ENCODE results near the gene SDF2L1.
"Not testable (repeated sequence)": the region's sequence is repeated elsewhere in the genome, so short reads cannot be mapped to it uniquely, and the experiment has no call there.

The SDF2L1 gene

GRCh38 chr22:21631025-21631424, 11.1 kb upstream of the SDF2L1 start:
- H3K36me3 ChIP-seq (ENCODE audit: insufficient read depth, low read length), result no peaks in the 10 kb centered on the region
- H3K79me2 ChIP-seq (ENCODE audit: control insufficient read depth, insufficient read depth, low read length, unreplicated experiment), result peaks cover 20% of the 10 kb centered on the region
- H2AFZ ChIP-seq (ENCODE audit: low read length, unreplicated experiment), result no peak overlapping the region
- H3K27me3 ChIP-seq (ENCODE audit: insufficient read depth, low read length), result no peaks in the 10 kb centered on the region
- H3K4me1 ChIP-seq (ENCODE audit: control insufficient read depth, insufficient read depth, low read length, unreplicated experiment), result no peaks in the 10 kb centered on the region
- no peak overlapping the region for H3K4me3 ChIP-seq (ENCODE audit: low read depth, low read length)
- H3K27ac ChIP-seq (ENCODE audit: low read depth, low read length), result no peak overlapping the region

GRCh38 chr22:21632237-21632895, 9.7 kb upstream of the SDF2L1 start, which contains the start of gene CCDC116:
TSS of gene CCDC116 (plus strand) at chr22:21632760. CDS start at chr22:21633182, 422 bp downstream.
- Histone ChIP-seq H3K4me1 (ENCODE audit: control insufficient read depth, insufficient read depth, low read length, unreplicated experiment) (no peaks in the 10 kb centered on the region), H3K36me3 (ENCODE audit: insufficient read depth, low read length) (no peaks in the 10 kb centered on the region), H2AFZ (ENCODE audit: low read length, unreplicated experiment) (no peak within 1 kb of the TSS), H3K27ac (ENCODE audit: low read depth, low read length) (no peak within 1 kb of the TSS), H3K79me2 (ENCODE audit: control insufficient read depth, insufficient read depth, low read length, unreplicated experiment) (peaks cover 16% of the 10 kb centered on the region), H3K4me3 (ENCODE audit: low read depth, low read length) (no peak within 1 kb of the TSS), H3K27me3 (ENCODE audit: insufficient read depth, low read length) (no peaks in the 10 kb centered on the region)

- no peak overlapping the region for H2AFZ ChIP-seq (ENCODE audit: low read length, unreplicated experiment)
- H3K27me3 ChIP-seq (ENCODE audit: insufficient read depth, low read length), result no peaks in the 10 kb centered on the region
- peaks cover 16% of the 10 kb centered on the region for H3K79me2 ChIP-seq (ENCODE audit: control insufficient read depth, insufficient read depth, low read length, unreplicated experiment)
- no peaks in the 10 kb centered on the region for H3K36me3 ChIP-seq (ENCODE audit: insufficient read depth, low read length)
- H3K27ac ChIP-seq (ENCODE audit: low read depth, low read length), result no peak overlapping the region
- H3K4me1 ChIP-seq (ENCODE audit: control insufficient read depth, insufficient read depth, low read length, unreplicated experiment), result no peaks in the 10 kb centered on the region
- no peak overlapping the region for H3K4me3 ChIP-seq (ENCODE audit: low read depth, low read length)
Measured at GRCh38 chr22:21632931-21633330, 9.2 kb upstream of the SDF2L1 start.

- no peak overlapping the region for H3K27ac ChIP-seq (ENCODE audit: low read depth, low read length)
- H3K4me1 ChIP-seq (ENCODE audit: control insufficient read depth, insufficient read depth, low read length, unreplicated experiment), result no peaks in the 10 kb centered on the region
- H3K79me2 ChIP-seq (ENCODE audit: control insufficient read depth, insufficient read depth, low read length, unreplicated experiment), result peaks cover 10% of the 10 kb centered on the region
- H3K27me3 ChIP-seq (ENCODE audit: insufficient read depth, low read length), result no peaks in the 10 kb centered on the region
- H3K4me3 ChIP-seq (ENCODE audit: low read depth, low read length), result no peak overlapping the region
- H3K36me3 ChIP-seq (ENCODE audit: insufficient read depth, low read length), result no peaks in the 10 kb centered on the region
- no peak overlapping the region for H2AFZ ChIP-seq (ENCODE audit: low read length, unreplicated experiment)
Measured at GRCh38 chr22:21633481-21633880, 8.6 kb upstream of the SDF2L1 start.

GRCh38 chr22:21634081-21634480, 8.0 kb upstream of the SDF2L1 start:
- Histone ChIP-seq H3K4me1 (ENCODE audit: control insufficient read depth, insufficient read depth, low read length, unreplicated experiment) (no peaks in the 10 kb centered on the region), H3K4me3 (ENCODE audit: low read depth, low read length) (no peak overlapping the region), H3K79me2 (ENCODE audit: control insufficient read depth, insufficient read depth, low read length, unreplicated experiment) (peaks cover 6% of the 10 kb centered on the region), H2AFZ (ENCODE audit: low read length, unreplicated experiment) (no peak overlapping the region), H3K36me3 (ENCODE audit: insufficient read depth, low read length) (no peaks in the 10 kb centered on the region), H3K27ac (ENCODE audit: low read depth, low read length) (no peak overlapping the region), H3K27me3 (ENCODE audit: insufficient read depth, low read length) (no peaks in the 10 kb centered on the region)

- H3K79me2 ChIP-seq (ENCODE audit: control insufficient read depth, insufficient read depth, low read length, unreplicated experiment), result no peaks in the 10 kb centered on the region
- H3K27ac ChIP-seq (ENCODE audit: low read depth, low read length), result no peak overlapping the region
- H3K27me3 ChIP-seq (ENCODE audit: insufficient read depth, low read length), result no peaks in the 10 kb centered on the region
- H3K4me1 ChIP-seq (ENCODE audit: control insufficient read depth, insufficient read depth, low read length, unreplicated experiment), result no peaks in the 10 kb centered on the region
- H3K36me3 ChIP-seq (ENCODE audit: insufficient read depth, low read length), result no peaks in the 10 kb centered on the region
- no peak overlapping the region for H3K4me3 ChIP-seq (ENCODE audit: low read depth, low read length)
- H2AFZ ChIP-seq (ENCODE audit: low read length, unreplicated experiment), result no peak overlapping the region
Measured at GRCh38 chr22:21634844-21635243, 7.3 kb upstream of the SDF2L1 start.

GRCh38 chr22:21635771-21636510, 6.2 kb upstream of the SDF2L1 start:
- Histone ChIP-seq H3K27me3 (ENCODE audit: insufficient read depth, low read length) (no peaks in the 10 kb centered on the region), H2AFZ (ENCODE audit: low read length, unreplicated experiment) (no peak overlapping the region), H3K4me1 (ENCODE audit: control insufficient read depth, insufficient read depth, low read length, unreplicated experiment) (no peaks in the 10 kb centered on the region), H3K4me3 (ENCODE audit: low read depth, low read length) (no peak overlapping the region), H3K79me2 (ENCODE audit: control insufficient read depth, insufficient read depth, low read length, unreplicated experiment) (no peaks in the 10 kb centered on the region), H3K36me3 (ENCODE audit: insufficient read depth, low read length) (no peaks in the 10 kb centered on the region), H3K27ac (ENCODE audit: low read depth, low read length) (no peak overlapping the region)

GRCh38 chr22:21636629-21637218, 5.4 kb upstream of the SDF2L1 start:
- no peak overlapping the region for H2AFZ ChIP-seq (ENCODE audit: low read length, unreplicated experiment)
- no peak overlapping the region for H3K27ac ChIP-seq (ENCODE audit: low read depth, low read length)
- H3K27me3 ChIP-seq (ENCODE audit: insufficient read depth, low read length), result no peaks in the 10 kb centered on the region
- no peaks in the 10 kb centered on the region for H3K79me2 ChIP-seq (ENCODE audit: control insufficient read depth, insufficient read depth, low read length, unreplicated experiment)
- no peaks in the 10 kb centered on the region for H3K4me1 ChIP-seq (ENCODE audit: control insufficient read depth, insufficient read depth, low read length, unreplicated experiment)
- no peaks in the 10 kb centered on the region for H3K36me3 ChIP-seq (ENCODE audit: insufficient read depth, low read length)
- H3K4me3 ChIP-seq (ENCODE audit: low read depth, low read length), result no peak overlapping the region

- H2AFZ ChIP-seq (ENCODE audit: low read length, unreplicated experiment); H3K79me2 ChIP-seq (ENCODE audit: control insufficient read depth, insufficient read depth, low read length, unreplicated experiment); H3K4me1 ChIP-seq (ENCODE audit: control insufficient read depth, insufficient read depth, low read length, unreplicated experiment); H3K27ac ChIP-seq (ENCODE audit: low read depth, low read length); H3K36me3 ChIP-seq (ENCODE audit: insufficient read depth, low read length); H3K4me3 ChIP-seq (ENCODE audit: low read depth, low read length); H3K27me3 ChIP-seq (ENCODE audit: insufficient read depth, low read length): not testable (repeated sequence)
Measured at GRCh38 chr22:21637450-21637849, 4.7 kb upstream of the SDF2L1 start.

- H2AFZ ChIP-seq (ENCODE audit: low read length, unreplicated experiment), result no peak overlapping the region
- H3K27ac ChIP-seq (ENCODE audit: low read depth, low read length), result no peak overlapping the region
- H3K4me1 ChIP-seq (ENCODE audit: control insufficient read depth, insufficient read depth, low read length, unreplicated experiment), result no peaks in the 10 kb centered on the region
Measured at GRCh38 chr22:21639359-21639758, 2.7 kb upstream of the SDF2L1 start.

GRCh38 chr22:21640810-21641209, 1.3 kb upstream of the SDF2L1 start:
- H3K27me3 ChIP-seq (ENCODE audit: insufficient read depth, low read length), result no peaks in the 10 kb centered on the region
- no peak overlapping the region for H2AFZ ChIP-seq (ENCODE audit: low read length, unreplicated experiment)
- no peak overlapping the region for H3K4me3 ChIP-seq (ENCODE audit: low read depth, low read length)
- no peak overlapping the region for H3K27ac ChIP-seq (ENCODE audit: low read depth, low read length)
- peaks cover 2% of the 10 kb centered on the region for H3K79me2 ChIP-seq (ENCODE audit: control insufficient read depth, insufficient read depth, low read length, unreplicated experiment)
- H3K36me3 ChIP-seq (ENCODE audit: insufficient read depth, low read length), result no peaks in the 10 kb centered on the region
- no peaks in the 10 kb centered on the region for H3K4me1 ChIP-seq (ENCODE audit: control insufficient read depth, insufficient read depth, low read length, unreplicated experiment)

More at GRCh38 chr22:21639359-21639758, 2.7 kb upstream of the SDF2L1 start:
- H3K4me3 ChIP-seq (ENCODE audit: low read depth, low read length), result no peak overlapping the region
- peaks cover 2% of the 10 kb centered on the region for H3K79me2 ChIP-seq (ENCODE audit: control insufficient read depth, insufficient read depth, low read length, unreplicated experiment)
- no peaks in the 10 kb centered on the region for H3K27me3 ChIP-seq (ENCODE audit: insufficient read depth, low read length)
- H3K36me3 ChIP-seq (ENCODE audit: insufficient read depth, low read length), result no peaks in the 10 kb centered on the region
